VCaP (cell line): ENCODE measurements around the gene ANKS3.

Source experiments
- H3K27ac ChIP-seq: fragments of 450-650 bp; 2 replicates; pipeline ENCODE4 v1.5.1; 2017
- TF ChIP-seq, protein P1 (sequence below): fragments of 450-650 bp; conservative IDR thresholded peaks from 2 replicates; pipeline ENCODE4 v1.5.1; 2017; ENCODE audit warnings: mild to moderate bottlenecking, moderate library complexity

ANKS3 gene

DNA sequence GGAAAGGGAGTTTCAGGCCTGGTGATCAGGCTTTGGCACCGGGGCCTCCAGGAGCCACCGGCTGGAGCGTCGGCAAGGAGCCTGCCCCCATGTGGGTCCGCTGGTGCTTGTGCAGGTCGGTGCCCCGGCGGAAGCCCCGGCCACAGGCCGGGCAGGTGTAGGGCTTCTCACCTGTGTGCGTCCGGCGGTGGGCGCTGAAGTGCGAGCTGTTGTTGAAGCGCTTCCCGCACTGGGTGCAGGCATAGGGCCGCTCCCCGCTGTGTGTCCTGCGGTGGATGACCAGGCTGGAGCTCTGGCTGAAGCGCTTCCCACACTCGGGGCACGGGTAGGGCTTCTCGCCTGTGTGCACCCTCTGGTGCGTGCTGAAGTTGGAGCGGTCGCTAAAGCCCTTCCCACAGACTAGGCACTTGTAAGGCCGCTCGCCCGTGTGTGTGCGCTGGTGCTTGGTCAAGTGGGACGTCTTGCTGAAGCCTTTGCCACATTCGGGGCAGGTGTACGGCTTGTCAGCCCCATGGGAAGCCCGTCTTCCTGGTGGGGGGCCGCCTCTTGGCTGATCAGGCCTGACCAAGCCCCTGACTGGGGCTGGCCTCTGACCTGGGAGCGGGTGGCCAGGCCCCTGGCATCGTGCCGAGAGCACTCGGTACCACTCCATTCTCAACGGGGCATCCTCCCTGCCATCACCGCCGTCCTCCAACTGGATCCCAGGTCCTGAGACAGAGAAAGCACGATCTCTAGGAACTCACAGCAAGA lies 18.5 kb upstream of the ANKS3 start:
- no peak overlapping the region for H3K27ac ChIP-seq
- TF ChIP-seq, protein P1, sequence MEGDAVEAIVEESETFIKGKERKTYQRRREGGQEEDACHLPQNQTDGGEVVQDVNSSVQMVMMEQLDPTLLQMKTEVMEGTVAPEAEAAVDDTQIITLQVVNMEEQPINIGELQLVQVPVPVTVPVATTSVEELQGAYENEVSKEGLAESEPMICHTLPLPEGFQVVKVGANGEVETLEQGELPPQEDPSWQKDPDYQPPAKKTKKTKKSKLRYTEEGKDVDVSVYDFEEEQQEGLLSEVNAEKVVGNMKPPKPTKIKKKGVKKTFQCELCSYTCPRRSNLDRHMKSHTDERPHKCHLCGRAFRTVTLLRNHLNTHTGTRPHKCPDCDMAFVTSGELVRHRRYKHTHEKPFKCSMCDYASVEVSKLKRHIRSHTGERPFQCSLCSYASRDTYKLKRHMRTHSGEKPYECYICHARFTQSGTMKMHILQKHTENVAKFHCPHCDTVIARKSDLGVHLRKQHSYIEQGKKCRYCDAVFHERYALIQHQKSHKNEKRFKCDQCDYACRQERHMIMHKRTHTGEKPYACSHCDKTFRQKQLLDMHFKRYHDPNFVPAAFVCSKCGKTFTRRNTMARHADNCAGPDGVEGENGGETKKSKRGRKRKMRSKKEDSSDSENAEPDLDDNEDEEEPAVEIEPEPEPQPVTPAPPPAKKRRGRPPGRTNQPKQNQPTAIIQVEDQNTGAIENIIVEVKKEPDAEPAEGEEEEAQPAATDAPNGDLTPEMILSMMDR, result no peak

DNA sequence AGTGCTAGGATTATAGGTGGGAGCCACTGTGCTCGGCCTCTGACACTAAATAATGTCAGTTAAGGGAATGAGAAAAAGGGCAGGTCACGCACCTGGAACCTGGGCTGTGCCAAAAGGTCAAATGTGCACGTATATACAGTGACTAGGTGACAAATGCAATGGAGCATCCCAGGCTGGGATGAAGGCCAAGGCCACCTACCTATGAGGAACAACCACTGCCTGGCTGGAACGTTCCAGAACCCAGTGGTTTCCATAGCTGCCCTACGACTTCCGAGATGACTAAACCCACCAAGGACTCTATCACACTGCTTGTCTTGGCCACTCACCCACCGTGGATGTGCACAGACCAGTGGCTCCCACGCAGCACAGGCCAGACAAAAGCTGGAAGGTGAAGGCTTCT lies 16.8 kb upstream of the ANKS3 start:
- TF ChIP-seq, protein P1, result no peak

DNA sequence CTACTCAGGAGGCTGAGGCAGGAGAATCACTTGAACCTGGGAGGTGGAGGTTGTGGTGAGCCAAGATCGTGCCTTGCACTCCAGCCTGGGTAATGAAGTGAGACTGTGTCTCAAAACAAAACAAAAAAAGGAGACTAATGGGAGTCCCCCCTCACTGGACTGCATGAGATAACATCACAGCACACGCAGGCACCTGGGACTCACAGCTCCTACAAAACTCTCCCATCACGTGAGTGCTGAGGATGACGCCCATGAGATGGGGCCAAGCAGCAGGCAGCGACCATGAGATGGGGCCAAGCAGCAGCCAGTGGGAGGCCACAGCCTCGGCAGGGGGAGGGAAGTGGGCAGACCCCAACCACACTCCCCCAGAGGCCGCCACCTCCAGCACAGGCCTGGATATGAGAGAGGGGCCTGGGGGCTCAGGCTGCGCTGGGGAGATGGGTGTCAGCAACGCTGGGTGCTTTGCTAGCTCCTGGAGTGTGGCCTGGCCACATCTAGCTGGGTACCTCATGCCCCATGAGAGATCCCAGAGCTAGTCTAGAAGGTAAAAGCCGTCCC lies 15.7 kb upstream of the ANKS3 start:
- no peak overlapping the region for H3K27ac ChIP-seq
- TF ChIP-seq, protein P1, result no peak

More for the DNA sequence above, 16.8 kb upstream of the ANKS3 start:
- no peak overlapping the region for H3K27ac ChIP-seq

DNA sequence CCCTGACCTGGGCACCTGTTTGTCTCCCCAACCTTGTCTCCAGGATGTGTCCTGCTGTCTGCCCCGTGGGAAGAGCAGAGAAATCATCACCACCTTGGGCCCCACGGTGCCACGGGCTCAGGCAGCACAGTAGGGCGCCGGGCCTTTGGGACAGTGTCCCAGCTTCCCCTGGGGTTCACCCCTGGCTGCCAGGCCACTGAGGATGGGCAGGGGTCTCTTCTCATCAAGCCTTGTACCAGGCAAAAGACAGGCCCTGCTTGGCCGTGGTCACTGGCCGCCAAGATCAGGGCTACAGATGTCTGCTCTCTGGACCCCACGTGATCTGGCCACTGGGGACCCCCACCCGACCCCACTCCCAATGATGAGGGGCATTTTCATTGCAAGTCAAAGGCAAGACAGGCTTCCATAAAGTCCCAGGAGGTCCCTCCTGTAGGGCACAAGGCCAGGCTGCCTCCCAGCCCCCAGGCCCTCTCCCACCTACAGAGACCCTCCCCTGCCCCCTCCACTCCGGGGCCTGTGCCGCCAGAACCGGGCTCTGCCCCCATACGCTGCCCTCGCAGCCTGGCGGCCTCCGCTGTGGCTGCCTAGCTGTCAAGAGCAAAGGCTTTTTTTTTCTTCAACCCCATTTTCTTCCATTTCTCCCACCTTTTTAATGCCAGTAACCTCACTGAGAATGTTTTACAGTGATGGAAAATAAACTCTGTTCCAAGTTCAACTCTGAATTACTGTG lies 14.8 kb upstream of the ANKS3 start:
- H3K27ac ChIP-seq, result no peak overlapping the region
- TF ChIP-seq, protein P1, result no peak

DNA sequence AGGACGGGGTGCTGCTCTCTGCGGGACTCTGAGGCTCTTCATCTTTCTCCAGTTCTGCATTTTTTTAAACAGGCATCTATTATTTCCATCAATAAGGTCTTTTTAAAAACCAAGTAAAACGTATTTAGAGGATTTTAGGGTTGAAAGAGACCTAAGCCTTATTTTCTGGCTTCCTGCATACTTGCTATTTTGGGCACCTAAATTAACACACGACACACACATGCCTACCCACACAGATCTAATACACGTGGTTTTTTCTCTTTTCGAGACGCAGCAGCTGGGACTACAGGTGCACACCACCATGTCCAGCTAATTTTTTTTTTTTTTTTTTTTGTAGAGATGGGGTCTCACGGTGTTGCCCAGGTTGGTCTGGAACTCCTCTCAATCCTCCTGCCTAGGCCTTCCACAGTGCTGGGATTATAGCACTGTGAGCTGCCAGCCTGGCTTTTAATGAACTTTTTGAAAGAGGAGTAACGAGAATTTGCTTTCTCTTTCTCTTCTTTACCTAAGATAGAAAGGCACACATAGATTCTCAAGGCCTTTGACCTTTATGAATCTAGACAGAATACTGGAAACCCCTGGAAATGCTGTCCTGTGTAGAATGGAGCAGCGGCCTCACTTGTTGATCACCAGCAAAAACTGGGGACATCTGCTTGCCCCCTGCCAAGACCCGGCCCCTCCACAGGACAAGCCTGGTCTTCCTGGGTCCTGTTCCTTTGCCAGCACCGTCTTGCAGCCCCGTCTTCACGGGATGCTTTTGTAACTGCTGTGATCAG lies 14.0 kb upstream of the ANKS3 start:
- H3K27ac ChIP-seq, result no peak overlapping the region
- TF ChIP-seq, protein P1, result no peak

DNA sequence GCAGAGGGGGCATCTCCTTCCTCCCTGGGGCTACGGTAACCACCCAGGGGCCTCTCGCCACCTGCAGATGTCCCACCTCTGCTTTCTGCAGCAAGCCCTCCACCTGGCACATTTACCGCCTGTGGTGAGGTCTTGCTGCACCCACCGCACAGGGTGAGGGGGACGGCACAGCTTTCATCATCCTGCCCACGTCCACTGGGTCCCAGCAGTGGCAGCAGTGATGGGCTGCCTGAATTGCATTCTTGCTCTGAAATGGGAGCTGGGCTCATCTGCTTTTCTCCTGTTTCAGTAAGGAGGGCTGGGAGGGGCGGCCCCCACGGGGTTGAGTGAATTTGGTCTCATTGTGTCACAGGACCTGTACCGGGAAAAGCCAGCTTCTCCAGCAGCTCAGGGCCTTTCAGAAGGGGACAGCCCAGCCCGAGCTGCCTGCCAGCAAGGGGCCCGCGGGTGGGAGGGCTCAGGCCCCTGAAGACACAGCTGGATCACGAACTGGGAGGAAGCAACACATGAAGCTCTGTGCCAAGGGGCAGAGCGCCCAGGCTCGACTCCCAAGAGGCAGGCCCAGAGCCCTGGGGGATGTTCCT lies 13.0 kb upstream of the ANKS3 start:
- TF ChIP-seq, protein P1, result no peak
- no peak overlapping the region for H3K27ac ChIP-seq

DNA sequence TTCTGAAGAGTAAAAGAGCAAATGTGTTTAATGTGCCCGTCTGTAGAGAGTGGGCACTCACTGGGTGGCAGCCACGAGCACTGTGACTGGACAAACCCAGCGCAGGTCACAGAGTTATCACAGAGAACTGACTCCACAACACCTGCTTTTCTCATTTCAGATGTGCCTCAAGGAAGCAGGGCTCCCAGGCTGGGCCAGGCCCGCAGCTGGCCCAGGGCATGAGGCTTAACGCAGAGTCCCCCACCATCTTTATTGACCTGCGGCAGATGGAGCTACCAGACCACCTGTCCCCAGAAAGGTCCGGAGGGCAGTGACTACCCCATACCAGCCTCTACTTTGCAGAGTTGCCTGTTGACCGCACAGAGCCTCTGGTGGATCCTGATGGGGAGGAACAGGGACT lies 12.1 kb upstream of the ANKS3 start:
- TF ChIP-seq, protein P1, result no peak
- H3K27ac ChIP-seq, result no peak overlapping the region
